ENCODE measurements around the gene KRIT1.

GRCh38 chr7:92266415-92267241 lies 20.9 kb upstream of the KRIT1 start:
- TF ChIP-seq CTCF (IDR thresholded peaks at IDR 0.05; ENCODE audit: low read length), result no peak
- TF ChIP-seq EZH2 (IDR thresholded peaks at IDR 0.05; ENCODE audit: borderline replicate concordance, low read length), result no peak

Data from OCI-LY1 (cell line).